Stimulated activated CD8-positive, alpha-beta memory T cell treated with anti-CD3 and anti-CD28 coated beads, Interleukin-15, amount 100 ng/mL, for 1 hour (primary cell): Measurements from ENCODE around the gene SYNJ1.
"Not testable (repeated sequence)": the region's sequence is repeated elsewhere in the genome, so short reads cannot be mapped to it uniquely, and the experiment has no call there.

ENCODE experiments used
- DNase-seq: peaks from one replicate; pipeline ENCODE4 v3.0.0-alpha.2; 2020; ENCODE audit warnings: low read depth

SYNJ1 gene

GRCh38 chr21:32727687-32728455 lies at the start of gene SYNJ1:
SYNJ1 (minus strand) TSS chr21:32728013; CDS start chr21:32726895, 1,118 bp downstream.
- peak; percentile 85 for DNase-seq

GRCh38 chr21:32777269-32777668 lies 49.5 kb upstream of the SYNJ1 start:
- DNase-seq: no peak

DNA sequence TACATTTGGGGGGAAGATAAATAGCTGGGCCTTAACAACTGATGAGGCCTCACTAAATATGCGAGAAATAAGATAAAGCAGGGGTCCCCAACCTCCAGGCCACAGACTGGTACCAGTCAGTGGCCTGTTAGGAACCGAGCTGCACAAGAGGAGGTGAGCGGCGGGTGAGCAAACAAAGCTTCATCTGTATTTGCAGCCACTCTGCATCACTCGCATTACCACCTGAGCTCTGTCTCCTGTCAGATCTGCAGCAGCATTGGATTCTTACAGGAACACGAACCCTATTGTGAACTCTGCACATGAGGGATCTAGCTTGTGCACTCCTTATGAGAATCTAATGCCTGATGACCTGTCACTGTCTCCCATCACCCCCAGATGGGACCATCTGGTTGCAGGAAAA lies 48.9 kb upstream of the SYNJ1 start:
- DNase-seq: no peak

DNA sequence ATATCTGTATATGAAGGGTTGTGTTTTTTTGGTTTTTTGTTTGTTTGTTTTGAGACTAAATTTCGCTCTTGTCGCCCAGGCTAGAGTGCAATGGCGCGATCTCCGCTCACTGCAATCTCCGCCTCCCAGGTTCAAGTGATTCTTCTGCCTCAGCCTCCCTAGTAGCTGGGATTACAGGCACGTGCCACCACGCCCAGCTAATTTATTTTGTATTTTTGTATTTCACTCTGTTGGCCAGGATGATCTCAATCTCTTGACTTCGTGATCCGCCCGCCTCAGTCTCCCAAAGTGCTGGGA lies 45.2 kb upstream of the SYNJ1 start:
- DNase-seq: not testable (repeated sequence)

DNA sequence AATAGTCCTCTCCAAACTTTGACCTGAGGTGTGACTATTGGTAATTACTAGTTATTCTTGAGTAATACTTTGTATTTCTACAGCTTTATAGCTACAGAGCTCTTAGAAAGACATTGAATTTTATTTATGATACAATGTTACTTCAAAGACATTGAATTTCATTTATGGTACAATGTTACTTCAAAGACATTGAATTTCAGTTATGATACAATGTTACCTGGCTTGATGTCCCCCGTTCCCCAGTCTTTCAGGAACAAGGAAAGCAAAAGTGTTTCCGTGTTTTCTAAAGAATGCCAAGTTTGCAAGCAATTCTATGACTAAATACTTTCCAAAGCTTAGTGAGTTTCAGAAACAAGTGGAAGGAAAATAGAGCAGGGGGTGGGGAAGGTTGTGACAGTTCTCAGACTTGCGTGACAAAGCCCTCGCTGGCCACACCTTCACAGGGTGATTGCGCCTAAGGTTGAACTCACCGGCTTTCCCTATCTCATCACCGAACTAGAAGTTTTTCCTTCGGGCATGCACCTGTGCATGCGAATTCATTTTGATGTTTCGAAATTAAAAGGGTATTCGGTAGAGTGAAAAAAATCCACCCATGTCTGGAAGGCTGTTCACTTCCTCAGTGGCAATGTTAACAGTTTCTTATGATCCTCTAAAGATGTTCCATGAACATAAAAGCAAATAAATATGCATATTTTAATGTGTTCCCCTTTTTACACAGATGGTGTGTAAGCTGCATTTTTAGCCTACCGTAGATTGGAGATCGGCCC lies 44.7 kb upstream of the SYNJ1 start:
- DNase-seq: no peak

- no peak for DNase-seq
Measured at GRCh38 chr21:32770871-32771523, 43.2 kb upstream of the SYNJ1 start.

DNA sequence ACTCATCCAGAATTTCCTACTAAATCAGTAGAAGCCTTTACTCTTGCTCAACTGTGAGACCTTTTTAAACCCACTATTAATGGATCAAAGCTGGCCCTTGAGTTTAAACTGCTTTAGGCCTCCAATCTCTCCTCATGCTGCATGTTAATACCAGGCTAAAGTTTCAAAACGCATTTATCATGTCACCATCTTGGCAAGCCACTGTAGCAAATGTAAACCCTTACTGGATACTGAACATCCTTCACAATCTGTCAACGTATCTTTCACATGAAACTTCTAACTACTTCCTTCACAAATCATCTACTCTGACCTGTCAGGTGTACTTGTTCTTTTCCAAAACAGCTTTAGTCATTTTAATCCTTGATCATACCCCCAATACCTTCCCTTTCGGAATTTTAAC lies 40.7 kb upstream of the SYNJ1 start:
- no peak for DNase-seq

DNA sequence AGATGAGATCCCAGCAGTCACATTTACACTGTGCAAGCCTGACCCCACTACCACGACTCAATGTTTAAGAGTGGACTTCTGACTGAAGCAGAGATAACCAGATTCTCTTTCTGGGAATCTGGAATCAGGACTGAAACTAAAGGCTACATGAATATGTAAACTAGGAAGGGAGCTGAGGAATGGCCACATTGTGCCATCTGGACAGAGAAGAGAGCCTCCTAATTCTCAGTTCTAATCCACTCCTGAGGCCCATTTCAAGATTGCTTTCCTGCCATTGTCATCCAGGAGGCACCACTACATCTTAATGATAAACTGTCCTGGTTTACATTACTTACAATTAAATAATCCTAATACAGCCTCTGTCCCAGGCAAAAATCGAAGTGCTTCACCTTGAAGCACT lies 37.2 kb upstream of the SYNJ1 start:
- no peak for DNase-seq

- DNase-seq: no peak
Measured at GRCh38 chr21:32764186-32764585, 36.4 kb upstream of the SYNJ1 start.

- DNase-seq: no peak
Measured at GRCh38 chr21:32757804-32758203, 30.0 kb upstream of the SYNJ1 start.

GRCh38 chr21:32756096-32756495 lies 28.3 kb upstream of the SYNJ1 start:
- DNase-seq: no peak

DNA sequence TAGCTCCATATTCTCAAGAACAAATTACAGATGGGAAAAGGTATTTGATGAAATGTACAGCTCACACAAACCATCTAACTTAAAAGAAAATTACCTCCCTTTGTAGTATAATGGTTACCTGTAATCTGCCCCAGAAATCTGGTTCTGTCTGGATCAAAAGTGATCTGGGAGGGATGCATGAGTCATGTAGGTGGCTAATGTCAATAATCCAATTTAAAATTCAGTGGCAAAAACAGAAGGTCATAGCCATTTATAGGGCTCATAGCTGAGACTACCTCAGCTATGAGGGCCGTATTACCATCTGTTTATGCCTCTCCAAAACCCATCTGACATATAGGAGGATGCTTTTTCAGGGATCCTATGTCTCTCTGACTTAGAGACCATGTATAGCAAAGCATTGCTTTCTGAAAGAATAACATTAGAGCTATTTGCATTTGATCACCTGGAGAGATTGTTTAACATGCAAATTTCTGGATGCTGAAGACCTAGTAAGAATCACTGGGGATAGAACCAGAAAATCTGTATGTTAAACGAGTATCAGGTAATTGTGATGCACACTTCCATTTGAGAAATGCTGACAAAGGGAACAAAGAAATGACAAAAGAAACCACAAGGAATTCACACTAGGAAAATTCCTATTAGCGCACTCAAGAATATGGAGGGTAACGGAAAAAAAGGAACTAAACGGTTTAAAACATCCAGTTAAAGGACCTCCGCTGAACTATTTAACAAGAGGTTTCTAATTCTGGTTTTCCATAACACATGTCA lies 26.2 kb upstream of the SYNJ1 start:
- no peak for DNase-seq

- no peak for DNase-seq
Measured at GRCh38 chr21:32750405-32750804, 22.6 kb upstream of the SYNJ1 start.

- no peak for DNase-seq
Measured at GRCh38 chr21:32749662-32750061, 21.8 kb upstream of the SYNJ1 start.

DNA sequence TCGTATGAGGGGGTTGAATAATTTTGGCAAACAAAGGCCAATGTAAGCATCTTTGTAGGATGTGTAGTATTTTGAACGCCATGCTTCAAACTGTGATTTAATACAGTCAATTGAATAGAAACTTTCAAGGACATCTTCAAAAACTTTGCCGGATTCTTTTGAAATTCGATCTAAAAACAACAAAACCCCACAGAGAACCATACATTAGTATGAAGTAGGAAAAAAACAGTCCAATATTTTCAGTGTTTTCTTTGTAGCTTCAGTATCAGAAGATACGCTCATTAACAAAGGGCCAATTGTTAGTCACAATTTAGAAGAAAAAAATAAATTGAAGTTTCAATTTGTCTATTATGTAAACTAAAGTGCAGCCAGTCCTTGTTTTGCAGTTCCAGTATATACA lies 20.7 kb upstream of the SYNJ1 start:
- no peak for DNase-seq

- no peak for DNase-seq
Measured at GRCh38 chr21:32747396-32747795, 19.6 kb upstream of the SYNJ1 start.

DNA sequence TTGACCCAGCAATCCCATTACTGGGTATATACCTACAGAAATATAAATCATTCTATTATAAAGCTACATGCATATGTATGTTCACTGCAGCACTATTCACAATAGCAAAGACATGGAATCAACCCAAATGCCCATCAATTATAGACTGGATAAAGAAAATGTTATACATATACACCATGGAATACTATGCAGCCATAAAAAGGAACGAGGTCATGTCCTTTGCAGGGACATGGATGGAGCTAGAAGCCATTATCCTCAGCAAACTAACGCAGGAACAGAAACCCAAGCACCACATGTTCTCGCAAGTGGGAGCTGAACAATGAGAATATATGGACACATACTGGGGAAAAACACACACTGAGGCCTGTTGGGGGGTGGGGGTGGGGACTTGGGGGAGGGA lies 18.9 kb upstream of the SYNJ1 start:
- not testable (repeated sequence) for DNase-seq

GRCh38 chr21:32742396-32742795 lies 14.6 kb upstream of the SYNJ1 start:
- no peak for DNase-seq

GRCh38 chr21:32741336-32741735 lies 13.5 kb upstream of the SYNJ1 start:
- no peak for DNase-seq

- DNase-seq: no peak
Measured at GRCh38 chr21:32739946-32740345, 12.1 kb upstream of the SYNJ1 start.

- DNase-seq: not testable (repeated sequence)
Measured at GRCh38 chr21:32736083-32736482, 8.3 kb upstream of the SYNJ1 start.

DNA sequence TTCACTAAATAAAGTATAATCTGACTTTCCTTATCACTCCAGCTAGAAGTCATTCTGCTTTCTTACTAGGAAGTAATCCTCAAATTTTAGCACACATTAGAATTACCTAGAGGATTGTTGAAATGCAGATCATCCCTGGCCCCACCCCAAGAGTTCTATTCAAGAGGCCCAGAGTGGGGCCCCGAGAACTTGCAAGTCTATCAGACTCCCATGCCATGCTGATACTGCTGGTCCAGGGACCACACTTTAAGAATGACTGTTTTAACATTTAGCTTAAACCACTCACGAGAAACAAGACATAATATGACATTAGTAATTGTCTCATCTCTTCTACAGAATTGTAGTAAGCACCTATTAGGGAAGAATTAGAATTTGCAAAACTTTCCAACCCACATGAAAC lies 7.7 kb upstream of the SYNJ1 start:
- DNase-seq: no peak
